DOHH2 (cell line): ENCODE measurements around the gene PMIS2.

Experiments used
- CTCF ChIP-seq: fragments of 200-600 bp; sonication (generic); IDR thresholded peaks from one replicate; pipeline ENCODE4 v1.5.1; 2014; ENCODE audit warnings: antibody characterized with exemption, mild to moderate bottlenecking, low read depth, low read length; ENCODE audit not compliant: poor library complexity, severe bottlenecking
- EZH2phosphoT487 ChIP-seq: fragments of 200-600 bp; sonication (generic); IDR thresholded peaks from 2 replicates; pipeline ENCODE4 v1.6.1; 2017; ENCODE audit warnings: borderline replicate concordance, mild to moderate bottlenecking, antibody characterized with exemption, low read length, moderate library complexity, mixed read lengths

GRCh38 chr19:35559781-35560180 is 26.2 kb upstream of the PMIS2 start:
- TF ChIP-seq CTCF = peak; percentile 9
- TF ChIP-seq EZH2phosphoT487 = no peak
